ENCODE results near the gene NOTO.

Gene NOTO

DNA sequence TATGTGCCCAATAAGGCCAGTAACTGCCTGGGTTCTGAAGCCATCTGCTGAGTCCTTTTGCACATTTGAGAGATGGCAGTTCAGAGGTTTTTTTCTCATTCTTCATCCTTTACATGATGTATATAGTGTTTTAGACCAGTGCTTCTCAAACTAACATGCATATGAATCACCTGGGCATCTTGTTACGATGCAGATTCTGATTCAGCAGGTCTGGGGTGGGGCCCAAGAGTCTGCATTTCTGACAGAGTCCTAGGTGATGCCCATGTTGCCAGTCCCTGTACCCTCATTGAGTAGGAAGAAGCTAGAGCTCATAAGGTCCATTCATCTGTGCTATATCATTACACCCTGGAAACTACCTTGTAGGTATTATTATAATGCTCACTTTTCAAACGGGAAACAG lies 15.5 kb downstream of the NOTO start:
- no peaks in the 10 kb centered on the region for H3K9me3 ChIP-seq (ENCODE audit: insufficient read depth, low read length)
- peaks cover 49% of the 10 kb centered on the region for H3K79me2 ChIP-seq (ENCODE audit: low read length)
- H3K9ac ChIP-seq (ENCODE audit: low read length): no peak overlapping the region

DNA sequence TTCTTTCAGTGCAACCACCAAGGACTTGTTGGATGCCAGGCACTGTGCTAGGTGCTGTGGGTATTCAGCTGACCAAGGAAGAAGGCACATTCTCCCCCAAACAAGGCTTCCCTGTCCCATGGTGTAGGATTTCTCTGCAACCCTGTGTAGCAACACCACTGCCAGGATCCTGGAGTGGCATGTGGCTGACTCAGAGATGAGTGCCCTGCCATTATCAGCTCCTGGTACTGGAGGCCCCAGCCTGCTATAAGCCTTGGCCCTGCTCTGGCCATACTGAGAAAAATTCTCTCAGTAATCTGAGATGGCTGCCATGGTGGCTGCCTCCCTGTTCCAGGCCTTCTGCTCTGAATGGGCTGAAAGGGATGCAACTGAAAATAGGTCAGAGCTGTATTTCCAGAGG lies 15.9 kb downstream of the NOTO start:
- Histone ChIP-seq H3K27ac (ENCODE audit: low read length) (no peak overlapping the region), H3K4me2 (ENCODE audit: low read length) (no peak overlapping the region), H3K79me2 (ENCODE audit: low read length) (peaks cover 49% of the 10 kb centered on the region), H3K36me3 (replicated peaks; ENCODE audit: low read depth, low read length) (peaks cover 20% of the 10 kb centered on the region), H3K27me3 (ENCODE audit: low read depth, low read length) (no peaks in the 10 kb centered on the region), H3K9ac (ENCODE audit: low read length) (no peak overlapping the region), H3K4me1 (ENCODE audit: low read length) (peaks cover 25% of the 10 kb centered on the region), H3K4me3 (ENCODE audit: low read length) (no peak overlapping the region), H3K9me3 (ENCODE audit: insufficient read depth, low read length) (no peaks in the 10 kb centered on the region), H2AFZ (ENCODE audit: low read depth, low read length) (no peak overlapping the region), H4K20me1 (ENCODE audit: insufficient read depth, low read length) (0 out of 2 replicates have a peak, but pooled peaks cover 7% of the 10 kb centered on the region)
- TF ChIP-seq EZH2phosphoT487 (IDR thresholded peaks at IDR 0.05; ENCODE audit: low read depth): no peak
- TF ChIP-seq, protein P1, sequence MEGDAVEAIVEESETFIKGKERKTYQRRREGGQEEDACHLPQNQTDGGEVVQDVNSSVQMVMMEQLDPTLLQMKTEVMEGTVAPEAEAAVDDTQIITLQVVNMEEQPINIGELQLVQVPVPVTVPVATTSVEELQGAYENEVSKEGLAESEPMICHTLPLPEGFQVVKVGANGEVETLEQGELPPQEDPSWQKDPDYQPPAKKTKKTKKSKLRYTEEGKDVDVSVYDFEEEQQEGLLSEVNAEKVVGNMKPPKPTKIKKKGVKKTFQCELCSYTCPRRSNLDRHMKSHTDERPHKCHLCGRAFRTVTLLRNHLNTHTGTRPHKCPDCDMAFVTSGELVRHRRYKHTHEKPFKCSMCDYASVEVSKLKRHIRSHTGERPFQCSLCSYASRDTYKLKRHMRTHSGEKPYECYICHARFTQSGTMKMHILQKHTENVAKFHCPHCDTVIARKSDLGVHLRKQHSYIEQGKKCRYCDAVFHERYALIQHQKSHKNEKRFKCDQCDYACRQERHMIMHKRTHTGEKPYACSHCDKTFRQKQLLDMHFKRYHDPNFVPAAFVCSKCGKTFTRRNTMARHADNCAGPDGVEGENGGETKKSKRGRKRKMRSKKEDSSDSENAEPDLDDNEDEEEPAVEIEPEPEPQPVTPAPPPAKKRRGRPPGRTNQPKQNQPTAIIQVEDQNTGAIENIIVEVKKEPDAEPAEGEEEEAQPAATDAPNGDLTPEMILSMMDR (IDR thresholded peaks at IDR 0.05; ENCODE audit: low read depth, low read length): no peak

More for the DNA sequence above, 15.5 kb downstream of the NOTO start:
- TF ChIP-seq, protein P1 (IDR thresholded peaks at IDR 0.05; ENCODE audit: low read depth, low read length): no peak
- TF ChIP-seq EZH2phosphoT487 (IDR thresholded peaks at IDR 0.05; ENCODE audit: low read depth): no peak
- H3K36me3 ChIP-seq (replicated peaks; ENCODE audit: low read depth, low read length): peaks cover 18% of the 10 kb centered on the region
- no peaks in the 10 kb centered on the region for H3K27me3 ChIP-seq (ENCODE audit: low read depth, low read length)
- no peak overlapping the region for H3K27ac ChIP-seq (ENCODE audit: low read length)
- peaks cover 30% of the 10 kb centered on the region for H3K4me1 ChIP-seq (ENCODE audit: low read length)
- no peak overlapping the region for H2AFZ ChIP-seq (ENCODE audit: low read depth, low read length)
- 0 out of 2 replicates have a peak, but pooled peaks cover 7% of the 10 kb centered on the region for H4K20me1 ChIP-seq (ENCODE audit: insufficient read depth, low read length)
- no peak overlapping the region for H3K4me2 ChIP-seq (ENCODE audit: low read length)
- H3K4me3 ChIP-seq (ENCODE audit: low read length): no peak overlapping the region

DNA sequence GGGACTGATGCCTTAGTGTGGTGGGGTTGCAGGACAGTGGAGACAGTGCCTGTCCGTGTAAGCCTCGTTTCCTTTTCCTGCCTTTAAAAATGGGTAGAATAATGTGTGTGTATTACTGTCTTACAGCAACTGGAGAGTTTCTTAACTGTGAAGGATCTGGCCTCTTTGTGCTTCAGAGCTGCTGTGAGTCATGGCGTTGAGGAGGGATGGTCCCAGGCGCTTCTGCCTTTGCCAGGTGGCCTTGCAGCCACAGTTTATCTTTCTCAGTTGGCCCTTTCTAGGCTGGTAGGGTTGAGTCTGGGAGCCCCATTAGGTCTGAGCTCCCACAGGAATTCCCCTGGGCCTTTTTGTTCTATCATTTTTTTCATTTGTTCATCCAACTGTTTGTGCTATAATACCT lies 21.4 kb downstream of the NOTO start:
- H4K20me1 ChIP-seq (ENCODE audit: insufficient read depth, low read length): 0 out of 2 replicates have a peak, but pooled peaks cover 7% of the 10 kb centered on the region
- no peak overlapping the region for H3K4me3 ChIP-seq (ENCODE audit: low read length)
- no peak overlapping the region for H2AFZ ChIP-seq (ENCODE audit: low read depth, low read length)
- no peak overlapping the region for H3K27ac ChIP-seq (ENCODE audit: low read length)
- H3K27me3 ChIP-seq (ENCODE audit: low read depth, low read length): no peaks in the 10 kb centered on the region
- H3K79me2 ChIP-seq (ENCODE audit: low read length): peaks cover 3% of the 10 kb centered on the region; the same call in 1 of the 2 replicates
- H3K9me3 ChIP-seq (ENCODE audit: insufficient read depth, low read length): no peaks in the 10 kb centered on the region
- H3K9ac ChIP-seq (ENCODE audit: low read length): no peak overlapping the region
- peaks cover 13% of the 10 kb centered on the region for H3K4me1 ChIP-seq (ENCODE audit: low read length)
- TF ChIP-seq, protein P1 (IDR thresholded peaks at IDR 0.05; ENCODE audit: low read depth, low read length): no peak
- TF ChIP-seq EZH2phosphoT487 (IDR thresholded peaks at IDR 0.05; ENCODE audit: low read depth): no peak
- peaks cover 26% of the 10 kb centered on the region for H3K36me3 ChIP-seq (replicated peaks; ENCODE audit: low read depth, low read length)
- H3K4me2 ChIP-seq (ENCODE audit: low read length): no peak overlapping the region

DNA sequence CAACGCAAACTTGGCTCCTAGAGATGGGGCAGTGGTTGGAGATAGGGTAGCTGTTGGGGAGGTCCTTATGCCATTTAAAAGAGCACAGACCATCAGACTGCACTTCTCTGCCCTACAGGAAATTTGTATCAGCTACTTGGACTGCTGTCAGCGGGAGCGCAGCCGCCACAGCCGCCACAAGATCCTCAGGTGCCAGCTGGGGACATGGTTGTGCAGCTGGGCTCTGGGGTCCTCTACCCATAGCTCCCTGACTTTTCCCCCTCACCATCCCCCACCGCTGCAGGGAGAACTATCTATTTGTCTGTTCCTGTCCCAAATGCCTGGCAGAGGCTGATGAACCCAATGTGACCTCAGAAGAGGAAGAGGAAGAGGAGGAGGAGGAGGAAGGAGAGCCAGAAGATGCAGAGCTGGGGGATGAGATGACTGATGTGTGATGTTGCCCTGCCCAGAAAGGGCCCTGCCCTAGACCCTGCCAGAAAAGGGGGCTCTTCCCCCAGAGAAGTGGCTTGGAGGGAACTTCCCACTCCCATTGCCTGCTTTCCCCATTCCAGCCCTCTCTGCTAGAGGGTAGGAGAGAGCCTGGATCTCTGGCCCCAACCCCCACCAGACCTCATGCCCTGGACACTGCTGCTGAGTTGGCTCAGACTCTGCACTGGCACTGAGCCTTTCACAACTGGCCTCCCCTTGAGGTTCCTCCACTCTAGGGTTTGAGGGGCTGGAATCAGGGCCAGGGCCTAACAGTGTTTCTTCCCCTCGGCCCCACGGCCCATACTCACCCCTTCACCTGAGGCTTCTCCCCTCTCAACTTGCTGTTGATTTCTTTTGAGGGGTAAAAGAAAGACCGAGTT lies 23.4 kb downstream of the NOTO start:
- no peak overlapping the region for H3K4me2 ChIP-seq (ENCODE audit: low read length)
- H3K27me3 ChIP-seq (ENCODE audit: low read depth, low read length): no peaks in the 10 kb centered on the region
- no peak overlapping the region for H3K9ac ChIP-seq (ENCODE audit: low read length)
- H3K4me1 ChIP-seq (ENCODE audit: low read length): no peaks in the 10 kb centered on the region; the same call in 1 of the 2 replicates
- no peak overlapping the region for H3K4me3 ChIP-seq (ENCODE audit: low read length)
- no peaks in the 10 kb centered on the region for H3K9me3 ChIP-seq (ENCODE audit: insufficient read depth, low read length)
- peaks cover 23% of the 10 kb centered on the region for H3K36me3 ChIP-seq (replicated peaks; ENCODE audit: low read depth, low read length)
- H4K20me1 ChIP-seq (ENCODE audit: insufficient read depth, low read length): no peaks in the 10 kb centered on the region
- TF ChIP-seq EZH2phosphoT487 (IDR thresholded peaks at IDR 0.05; ENCODE audit: low read depth): no peak
- TF ChIP-seq, protein P1 (IDR thresholded peaks at IDR 0.05; ENCODE audit: low read depth, low read length): no peak
- no peak overlapping the region for H3K27ac ChIP-seq (ENCODE audit: low read length)
- no peaks in the 10 kb centered on the region for H3K79me2 ChIP-seq (ENCODE audit: low read length)
- no peak overlapping the region for H2AFZ ChIP-seq (ENCODE audit: low read depth, low read length)

All from OCI-LY3 (cell line).